ENCODE data around the gene NR6A1.

Gene NR6A1

DNA sequence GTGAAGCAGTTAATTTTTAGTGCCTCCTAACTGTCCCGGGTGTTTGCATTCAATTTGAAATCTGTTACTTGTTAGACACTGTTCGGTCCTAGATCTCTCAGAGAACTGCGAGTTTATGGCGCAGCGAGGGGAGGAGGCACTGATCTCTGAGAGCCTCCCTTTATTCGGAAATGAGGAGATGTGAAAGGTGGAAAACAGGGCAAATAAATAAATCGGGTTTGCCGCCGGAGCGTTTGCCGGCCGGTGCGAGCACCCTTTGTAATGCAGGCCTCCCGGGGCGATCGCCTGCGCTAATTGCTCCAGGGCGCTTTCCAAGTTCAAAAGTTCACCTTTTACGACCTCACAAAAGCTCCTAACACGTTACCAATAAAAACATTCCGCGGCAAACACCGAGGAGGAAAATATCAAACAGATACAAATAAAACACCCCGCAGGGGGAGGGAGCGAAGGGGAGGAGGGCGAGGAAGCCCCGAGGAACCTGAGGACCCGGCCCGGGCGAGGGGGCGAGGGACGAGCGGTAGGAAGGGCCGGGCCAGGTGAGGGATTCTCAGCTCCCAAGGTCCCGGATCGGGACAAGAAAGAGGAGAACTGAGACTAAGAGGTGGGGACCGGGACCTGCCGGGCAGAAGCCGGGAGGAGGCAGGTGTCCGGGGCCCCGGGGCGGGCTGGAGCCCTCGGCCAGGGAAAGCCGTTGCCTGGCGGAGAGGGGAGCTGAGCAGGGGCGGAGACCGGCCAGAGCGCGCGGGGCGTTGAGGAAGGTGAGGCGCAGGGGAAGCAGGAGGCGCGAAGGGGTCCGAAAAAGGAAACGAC is 1.4 kb downstream of the NR6A1 start:
- peak overlapping the region; percentile 63 for H3K4me3 ChIP-seq (replicated peaks; ENCODE audit: low read depth, low read length)
- DNase-seq (ENCODE audit: low read depth), result no peak
- TF ChIP-seq, protein P1, sequence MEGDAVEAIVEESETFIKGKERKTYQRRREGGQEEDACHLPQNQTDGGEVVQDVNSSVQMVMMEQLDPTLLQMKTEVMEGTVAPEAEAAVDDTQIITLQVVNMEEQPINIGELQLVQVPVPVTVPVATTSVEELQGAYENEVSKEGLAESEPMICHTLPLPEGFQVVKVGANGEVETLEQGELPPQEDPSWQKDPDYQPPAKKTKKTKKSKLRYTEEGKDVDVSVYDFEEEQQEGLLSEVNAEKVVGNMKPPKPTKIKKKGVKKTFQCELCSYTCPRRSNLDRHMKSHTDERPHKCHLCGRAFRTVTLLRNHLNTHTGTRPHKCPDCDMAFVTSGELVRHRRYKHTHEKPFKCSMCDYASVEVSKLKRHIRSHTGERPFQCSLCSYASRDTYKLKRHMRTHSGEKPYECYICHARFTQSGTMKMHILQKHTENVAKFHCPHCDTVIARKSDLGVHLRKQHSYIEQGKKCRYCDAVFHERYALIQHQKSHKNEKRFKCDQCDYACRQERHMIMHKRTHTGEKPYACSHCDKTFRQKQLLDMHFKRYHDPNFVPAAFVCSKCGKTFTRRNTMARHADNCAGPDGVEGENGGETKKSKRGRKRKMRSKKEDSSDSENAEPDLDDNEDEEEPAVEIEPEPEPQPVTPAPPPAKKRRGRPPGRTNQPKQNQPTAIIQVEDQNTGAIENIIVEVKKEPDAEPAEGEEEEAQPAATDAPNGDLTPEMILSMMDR (IDR thresholded peaks at IDR 0.05; ENCODE audit: low read length, missing control alignments), result no peak

DNA sequence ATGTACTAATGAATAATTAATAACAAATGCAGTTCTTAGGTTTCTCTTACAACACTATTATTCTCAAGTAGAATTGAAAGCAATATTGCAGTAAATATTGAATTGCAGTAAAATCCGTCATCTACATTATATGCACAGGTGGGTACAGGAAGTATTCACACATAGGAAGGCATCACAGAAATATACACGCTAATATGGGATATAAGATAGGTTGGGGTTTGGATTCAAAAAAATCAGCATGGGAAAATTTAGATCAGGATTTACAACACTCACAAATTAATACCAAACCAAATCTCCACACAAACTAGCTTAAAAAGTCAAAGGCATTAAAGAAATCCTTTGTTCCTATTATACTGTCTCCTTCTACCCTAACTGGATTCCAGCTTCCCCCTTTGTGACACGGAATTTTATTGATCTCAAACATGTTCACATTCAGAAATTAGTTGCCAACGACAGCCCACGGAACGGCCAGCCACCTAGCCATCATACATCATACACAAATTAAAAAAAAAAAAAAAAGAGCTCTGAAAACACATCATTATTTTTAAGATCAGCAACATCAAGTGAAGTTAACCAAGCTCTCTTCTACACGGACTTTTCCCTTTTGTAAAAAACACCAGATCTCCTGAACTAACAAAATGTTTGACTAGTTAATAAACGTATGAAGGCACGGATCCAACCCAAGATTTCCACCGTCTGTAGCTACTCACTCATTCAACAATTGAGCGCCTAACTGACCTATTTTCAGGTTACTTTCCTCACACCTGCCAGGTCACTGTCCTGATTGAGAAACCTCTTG is 2.2 kb downstream of the NR6A1 start:
- TF ChIP-seq, protein P1 (IDR thresholded peaks at IDR 0.05; ENCODE audit: low read length, missing control alignments), result no peak
- H3K4me3 ChIP-seq (replicated peaks; ENCODE audit: low read depth, low read length), result no peak overlapping the region
- DNase-seq (ENCODE audit: low read depth), result no peak

DNA sequence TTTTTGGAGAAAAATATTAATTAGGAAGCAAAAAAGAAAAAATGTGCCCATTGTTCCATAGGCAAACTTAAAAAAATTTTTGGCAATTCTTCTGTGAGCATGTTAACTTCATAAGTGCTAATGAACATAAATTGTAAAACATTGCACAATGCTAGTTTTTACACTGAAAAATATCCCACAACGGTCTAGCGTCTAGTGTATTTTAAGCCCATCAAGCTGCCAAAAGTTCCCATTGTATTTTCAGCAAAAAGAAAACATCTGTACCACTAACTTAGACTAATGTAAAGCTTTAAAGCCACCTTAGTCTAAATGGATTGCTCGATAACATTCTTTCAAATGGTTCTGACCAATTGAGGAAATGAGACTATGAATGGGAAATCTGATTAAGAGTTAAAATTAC is 2.8 kb downstream of the NR6A1 start:
- no peak for DNase-seq (ENCODE audit: low read depth)
- H3K4me3 ChIP-seq (replicated peaks; ENCODE audit: low read depth, low read length), result no peak overlapping the region
- TF ChIP-seq, protein P1 (IDR thresholded peaks at IDR 0.05; ENCODE audit: low read length, missing control alignments), result no peak

DNA sequence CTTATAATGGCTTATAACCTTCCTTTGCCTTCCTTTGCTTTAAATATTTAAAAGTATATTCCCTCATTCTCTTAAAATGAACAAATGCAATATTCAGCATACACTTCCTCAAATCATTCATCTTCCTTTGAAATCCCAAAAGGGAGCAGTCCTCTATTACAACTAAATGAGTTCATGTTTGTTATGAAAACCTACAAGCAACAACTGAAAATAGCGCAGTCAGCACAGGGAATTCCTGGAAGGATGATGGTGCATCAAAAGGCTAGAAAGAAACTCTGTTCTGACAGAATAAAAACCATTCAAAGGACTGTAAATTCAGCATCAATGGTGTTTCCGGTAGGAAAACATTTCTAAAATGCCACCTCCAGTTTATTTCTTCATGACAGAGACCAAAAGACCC is 3.3 kb downstream of the NR6A1 start:
- no peak for DNase-seq (ENCODE audit: low read depth)

DNA sequence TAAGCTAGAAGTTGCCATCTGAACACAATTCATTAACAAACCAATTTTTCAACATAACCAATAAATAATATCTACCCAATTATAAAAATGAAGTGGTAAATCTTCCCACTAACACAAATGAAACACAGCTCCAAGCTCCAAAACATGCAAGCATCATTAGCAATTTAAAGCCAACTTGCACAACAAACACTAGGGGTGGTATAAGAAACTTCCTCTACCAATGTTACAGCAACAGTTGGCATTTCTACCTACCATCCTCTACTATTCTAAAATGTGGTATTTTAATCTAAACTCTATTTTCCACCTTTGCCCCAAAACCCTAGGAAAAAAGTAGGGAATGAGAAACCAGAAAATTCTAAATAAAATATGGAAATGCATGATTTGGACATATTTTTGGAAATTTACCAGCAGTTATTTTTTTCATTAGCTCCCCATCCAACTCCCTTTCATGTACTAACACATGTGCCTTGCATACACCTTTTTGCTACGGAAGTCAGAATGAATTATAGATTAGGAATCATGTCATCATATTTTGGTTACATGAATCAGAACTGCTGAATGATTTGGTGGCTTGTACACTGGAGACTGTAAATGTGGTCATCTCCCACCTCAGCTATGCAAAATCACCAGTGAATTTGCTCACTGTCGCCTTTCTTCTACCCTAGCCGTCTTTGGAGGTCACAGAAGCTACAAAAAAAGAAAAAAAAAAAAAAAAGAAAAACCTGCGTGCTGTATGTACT is 4.1 kb downstream of the NR6A1 start:
- no peak for DNase-seq (ENCODE audit: low read depth)
- TF ChIP-seq, protein P1 (IDR thresholded peaks at IDR 0.05; ENCODE audit: low read length, missing control alignments), result peak; percentile 30
- no peak overlapping the region for H3K4me3 ChIP-seq (replicated peaks; ENCODE audit: low read depth, low read length)

More for the DNA sequence above, 3.3 kb downstream of the NR6A1 start:
- TF ChIP-seq, protein P1 (IDR thresholded peaks at IDR 0.05; ENCODE audit: low read length, missing control alignments), result no peak
- no peak overlapping the region for H3K4me3 ChIP-seq (replicated peaks; ENCODE audit: low read depth, low read length)

DNA sequence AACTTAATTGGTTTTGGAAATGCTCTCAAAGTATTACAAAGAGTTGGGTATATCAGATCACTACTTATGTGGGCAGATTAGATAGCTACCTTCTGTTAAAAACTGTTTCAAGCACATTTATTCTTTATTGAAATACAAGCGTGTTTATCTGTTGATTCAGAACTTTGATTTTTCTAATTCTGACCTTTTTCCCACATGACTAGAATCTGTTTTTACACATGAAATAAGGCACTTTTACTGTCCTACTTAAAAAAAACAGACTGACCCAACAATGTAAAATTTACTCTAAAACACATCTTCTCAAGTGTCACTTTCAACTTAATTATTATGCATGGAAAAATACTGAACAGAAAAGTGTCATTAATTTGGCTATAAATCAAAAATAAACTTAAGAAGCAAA is 4.8 kb downstream of the NR6A1 start:
- no peak overlapping the region for H3K4me3 ChIP-seq (replicated peaks; ENCODE audit: low read depth, low read length)
- no peak for DNase-seq (ENCODE audit: low read depth)
- TF ChIP-seq, protein P1 (IDR thresholded peaks at IDR 0.05; ENCODE audit: low read length, missing control alignments), result no peak

All from fibroblast of pulmonary artery (primary cell).